ENCODE data around the gene IQCE.

The IQCE gene

DNA sequence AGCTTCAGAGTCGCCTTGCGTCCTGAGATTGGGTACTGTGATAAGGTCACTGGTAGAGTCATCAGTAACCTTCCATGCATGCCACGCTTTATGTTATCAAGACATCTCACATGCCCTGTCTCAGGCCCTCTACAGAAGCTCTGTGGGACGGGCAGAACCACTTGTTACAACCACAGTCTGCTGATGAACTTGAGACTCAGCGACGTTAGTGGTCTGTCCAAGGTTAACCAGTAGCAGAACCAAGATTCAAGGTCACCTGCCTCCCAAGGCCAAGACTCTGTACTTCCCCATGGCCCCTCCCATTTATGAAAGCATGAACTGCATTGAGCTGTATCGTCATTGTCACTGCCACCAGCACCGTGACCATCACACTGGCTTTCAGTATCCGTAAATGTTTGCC, 15.0 kb downstream of the IQCE start:
- no peak overlapping the region for H3K27ac ChIP-seq (ENCODE audit: low read depth, low read length, severe bottlenecking)
- peaks cover 10% of the 10 kb centered on the region for H3K36me3 ChIP-seq (ENCODE audit: control insufficient read depth, insufficient read depth, low read length)
- H3K9me3 ChIP-seq (ENCODE audit: control insufficient read depth, low read length), result no peaks in the 10 kb centered on the region
- H3K4me3 ChIP-seq (ENCODE audit: extremely low read depth, insufficient read depth, low read length, poor library complexity, severe bottlenecking), result no peak overlapping the region
- 96 to 97% methylated on average over 9 of the region's 9 CpGs for WGBS, 2 experiments (ENCODE audit: insufficient coverage in 2 of 2)
- peaks cover 15% of the 10 kb centered on the region for H3K4me1 ChIP-seq (ENCODE audit: control insufficient read depth, insufficient read depth, low read length, poor library complexity, severe bottlenecking)

GRCh38 chr7:2575046-2575732, 16.4 kb downstream of the IQCE start:
- Histone ChIP-seq H3K4me3 (ENCODE audit: extremely low read depth, insufficient read depth, low read length, poor library complexity, severe bottlenecking) (no peak overlapping the region), H3K36me3 (ENCODE audit: control insufficient read depth, insufficient read depth, low read length) (peaks cover 6% of the 10 kb centered on the region), H3K9me3 (ENCODE audit: control insufficient read depth, low read length) (no peaks in the 10 kb centered on the region), H3K4me1 (ENCODE audit: control insufficient read depth, insufficient read depth, low read length, poor library complexity, severe bottlenecking) (peaks cover 15% of the 10 kb centered on the region), H3K27ac (ENCODE audit: low read depth, low read length, severe bottlenecking) (no peak overlapping the region)
- 93 to 94% methylated on average over 15 to 17 of the region's 21 CpGs for WGBS, 2 experiments (ENCODE audit: insufficient coverage in 2 of 2)

- 96 to 97% methylated on average over 18 to 20 of the region's 21 CpGs for WGBS, 2 experiments (ENCODE audit: insufficient coverage in 2 of 2)
- Histone ChIP-seq H3K9me3 (ENCODE audit: control insufficient read depth, low read length) (no peaks in the 10 kb centered on the region), H3K36me3 (ENCODE audit: control insufficient read depth, insufficient read depth, low read length) (peaks cover 6% of the 10 kb centered on the region), H3K27ac (ENCODE audit: low read depth, low read length, severe bottlenecking) (no peak overlapping the region), H3K4me1 (ENCODE audit: control insufficient read depth, insufficient read depth, low read length, poor library complexity, severe bottlenecking) (peaks cover 15% of the 10 kb centered on the region), H3K4me3 (ENCODE audit: extremely low read depth, insufficient read depth, low read length, poor library complexity, severe bottlenecking) (no peak overlapping the region)
These were observed 17.1 kb downstream of the IQCE start for GRCh38 chr7:2575733-2576340.

- no peak overlapping the region for H3K4me3 ChIP-seq (ENCODE audit: extremely low read depth, insufficient read depth, low read length, poor library complexity, severe bottlenecking)
- 95 to 96% methylated on average over 50 to 52 of the region's 56 CpGs for WGBS, 2 experiments (ENCODE audit: insufficient coverage in 2 of 2)
- peaks cover 6% of the 10 kb centered on the region for H3K36me3 ChIP-seq (ENCODE audit: control insufficient read depth, insufficient read depth, low read length)
These were observed 18.1 kb downstream of the IQCE start for GRCh38 chr7:2576742-2577491.

GRCh38 chr7:2577914-2578680, 19.3 kb downstream of the IQCE start:
- 96% methylated on average over 51 to 71 of the region's 73 CpGs for WGBS, 2 experiments (ENCODE audit: insufficient coverage in 2 of 2)
- Histone ChIP-seq H3K4me1 (ENCODE audit: control insufficient read depth, insufficient read depth, low read length, poor library complexity, severe bottlenecking) (no peaks in the 10 kb centered on the region), H3K27ac (ENCODE audit: low read depth, low read length, severe bottlenecking) (no peak overlapping the region), H3K9me3 (ENCODE audit: control insufficient read depth, low read length) (no peaks in the 10 kb centered on the region), H3K4me3 (ENCODE audit: extremely low read depth, insufficient read depth, low read length, poor library complexity, severe bottlenecking) (no peak overlapping the region), H3K36me3 (ENCODE audit: control insufficient read depth, insufficient read depth, low read length) (peaks cover 6% of the 10 kb centered on the region)

More at GRCh38 chr7:2576742-2577491, 18.1 kb downstream of the IQCE start:
- Histone ChIP-seq H3K27ac (ENCODE audit: low read depth, low read length, severe bottlenecking) (no peak overlapping the region), H3K9me3 (ENCODE audit: control insufficient read depth, low read length) (no peaks in the 10 kb centered on the region), H3K4me1 (ENCODE audit: control insufficient read depth, insufficient read depth, low read length, poor library complexity, severe bottlenecking) (peaks cover 11% of the 10 kb centered on the region)

DNA sequence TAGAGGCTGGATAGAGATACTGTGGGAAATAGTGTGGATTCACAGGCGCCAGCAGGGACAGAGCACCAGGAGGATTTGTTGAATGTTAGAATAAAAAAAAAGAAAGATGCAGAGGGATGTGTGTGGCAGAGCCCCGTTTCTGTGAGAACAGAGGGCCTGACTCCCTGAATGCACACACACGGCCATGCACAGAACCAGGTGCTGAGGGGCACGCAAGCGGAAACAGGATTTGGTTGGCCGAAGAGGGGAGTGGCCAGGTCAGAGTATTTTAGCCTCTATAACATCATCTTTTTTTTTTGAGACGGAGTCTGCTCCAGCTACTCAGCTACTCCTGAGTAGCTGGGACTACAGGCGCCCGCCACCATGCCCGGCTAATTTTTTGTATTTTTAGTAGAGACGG, 21.9 kb downstream of the IQCE start:
- Histone ChIP-seq H3K36me3 (ENCODE audit: control insufficient read depth, insufficient read depth, low read length) (peaks cover 7% of the 10 kb centered on the region), H3K27ac (ENCODE audit: low read depth, low read length, severe bottlenecking) (no peak overlapping the region), H3K4me3 (ENCODE audit: extremely low read depth, insufficient read depth, low read length, poor library complexity, severe bottlenecking) (no peak overlapping the region), H3K4me1 (ENCODE audit: control insufficient read depth, insufficient read depth, low read length, poor library complexity, severe bottlenecking) (no peaks in the 10 kb centered on the region), H3K9me3 (ENCODE audit: control insufficient read depth, low read length) (no peaks in the 10 kb centered on the region)
- 91 to 97% methylated on average over 3 to 7 of the region's 11 CpGs for WGBS, 2 experiments (ENCODE audit: insufficient coverage in 2 of 2)

GRCh38 chr7:2582006-2582735, 23.4 kb downstream of the IQCE start:
- no peaks in the 10 kb centered on the region for H3K9me3 ChIP-seq (ENCODE audit: control insufficient read depth, low read length)
- WGBS, 2 experiments (ENCODE audit: insufficient coverage in 2 of 2), result 85 to 86% methylated on average over 15 to 17 of the region's 24 CpGs
- no peak overlapping the region for H3K4me3 ChIP-seq (ENCODE audit: extremely low read depth, insufficient read depth, low read length, poor library complexity, severe bottlenecking)
- no peak overlapping the region for H3K27ac ChIP-seq (ENCODE audit: low read depth, low read length, severe bottlenecking)
- H3K36me3 ChIP-seq (ENCODE audit: control insufficient read depth, insufficient read depth, low read length), result peaks cover 11% of the 10 kb centered on the region
- no peaks in the 10 kb centered on the region for H3K4me1 ChIP-seq (ENCODE audit: control insufficient read depth, insufficient read depth, low read length, poor library complexity, severe bottlenecking)

- Histone ChIP-seq H3K27ac (ENCODE audit: low read depth, low read length, severe bottlenecking) (no peak overlapping the region), H3K9me3 (ENCODE audit: control insufficient read depth, low read length) (no peaks in the 10 kb centered on the region), H3K36me3 (ENCODE audit: control insufficient read depth, insufficient read depth, low read length) (peaks cover 14% of the 10 kb centered on the region), H3K4me3 (ENCODE audit: extremely low read depth, insufficient read depth, low read length, poor library complexity, severe bottlenecking) (no peak overlapping the region), H3K4me1 (ENCODE audit: control insufficient read depth, insufficient read depth, low read length, poor library complexity, severe bottlenecking) (no peaks in the 10 kb centered on the region)
- WGBS, 2 experiments (ENCODE audit: insufficient coverage in 2 of 2), result 92 to 97% methylated on average over 25 to 35 of the region's 54 CpGs
These were observed 25.2 kb downstream of the IQCE start for GRCh38 chr7:2583798-2584580.

GRCh38 chr7:2585446-2585845, 26.7 kb downstream of the IQCE start:
- Histone ChIP-seq H3K27ac (ENCODE audit: low read depth, low read length, severe bottlenecking) (no peak overlapping the region), H3K4me3 (ENCODE audit: extremely low read depth, insufficient read depth, low read length, poor library complexity, severe bottlenecking) (no peak overlapping the region), H3K4me1 (ENCODE audit: control insufficient read depth, insufficient read depth, low read length, poor library complexity, severe bottlenecking) (no peaks in the 10 kb centered on the region), H3K36me3 (ENCODE audit: control insufficient read depth, insufficient read depth, low read length) (peaks cover 14% of the 10 kb centered on the region), H3K9me3 (ENCODE audit: control insufficient read depth, low read length) (no peaks in the 10 kb centered on the region)
- 91 to 93% methylated on average over 15 to 18 of the region's 19 CpGs for WGBS, 2 experiments (ENCODE audit: insufficient coverage in 2 of 2)

Measured in mesodermal cell (in vitro differentiated cells).